SU-DHL-6 (cell line): ENCODE data around the gene ANKRD18B.
"Not testable (repeated sequence)": the region's sequence is repeated elsewhere in the genome, so short reads cannot be mapped to it uniquely, and the experiment has no call there.

Experiments used
- EZH2phosphoT487 ChIP-seq: fragments of 200-600 bp; sonication (generic), shearing (Covaris generic); conservative IDR thresholded peaks from 2 replicates; pipeline ENCODE4 v1.6.1; 2018; ENCODE audit warnings: mild to moderate bottlenecking, antibody characterized with exemption, low read length, moderate library complexity, mixed read lengths
- TF ChIP-seq, protein P1 (sequence below): fragments of 200-600 bp; sonication (generic); IDR thresholded peaks from one replicate; pipeline ENCODE4 v1.5.1; 2017; ENCODE audit warnings: antibody characterized with exemption, mild to moderate bottlenecking, low read length, moderate library complexity; ENCODE audit not compliant: insufficient read depth, poor library complexity, severe bottlenecking

DNA sequence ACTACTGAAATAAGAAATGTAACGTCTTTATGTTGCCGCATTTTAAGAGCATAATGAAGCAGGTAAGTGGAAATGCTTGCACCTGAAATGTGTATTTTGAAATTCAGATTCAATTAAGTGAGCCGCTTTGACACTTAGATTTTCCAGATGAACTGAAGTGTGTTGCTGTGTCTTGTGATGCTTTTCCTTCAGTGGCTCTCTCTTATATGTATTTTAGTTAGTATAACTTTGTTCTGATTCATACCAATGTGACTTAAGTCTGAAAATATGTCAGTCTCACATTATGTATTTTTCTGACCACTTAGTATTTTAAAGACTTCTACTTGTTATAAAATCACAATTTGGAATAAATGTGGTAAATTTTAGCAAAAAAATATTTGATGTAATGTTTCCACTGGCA is 25.4 kb downstream of the ANKRD18B start:
- TF ChIP-seq, protein P1, sequence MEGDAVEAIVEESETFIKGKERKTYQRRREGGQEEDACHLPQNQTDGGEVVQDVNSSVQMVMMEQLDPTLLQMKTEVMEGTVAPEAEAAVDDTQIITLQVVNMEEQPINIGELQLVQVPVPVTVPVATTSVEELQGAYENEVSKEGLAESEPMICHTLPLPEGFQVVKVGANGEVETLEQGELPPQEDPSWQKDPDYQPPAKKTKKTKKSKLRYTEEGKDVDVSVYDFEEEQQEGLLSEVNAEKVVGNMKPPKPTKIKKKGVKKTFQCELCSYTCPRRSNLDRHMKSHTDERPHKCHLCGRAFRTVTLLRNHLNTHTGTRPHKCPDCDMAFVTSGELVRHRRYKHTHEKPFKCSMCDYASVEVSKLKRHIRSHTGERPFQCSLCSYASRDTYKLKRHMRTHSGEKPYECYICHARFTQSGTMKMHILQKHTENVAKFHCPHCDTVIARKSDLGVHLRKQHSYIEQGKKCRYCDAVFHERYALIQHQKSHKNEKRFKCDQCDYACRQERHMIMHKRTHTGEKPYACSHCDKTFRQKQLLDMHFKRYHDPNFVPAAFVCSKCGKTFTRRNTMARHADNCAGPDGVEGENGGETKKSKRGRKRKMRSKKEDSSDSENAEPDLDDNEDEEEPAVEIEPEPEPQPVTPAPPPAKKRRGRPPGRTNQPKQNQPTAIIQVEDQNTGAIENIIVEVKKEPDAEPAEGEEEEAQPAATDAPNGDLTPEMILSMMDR = not testable (repeated sequence)
- TF ChIP-seq EZH2phosphoT487 = not testable (repeated sequence)
